Stimulated activated CD4-positive, alpha-beta T cell treated with anti-CD3 and anti-CD28 coated beads, Interleukin-2, amount 100 ng/mL, for 48 hours (primary cell): ENCODE data around the gene TREX2.

Experiments used
- DNase-seq, 2 donors: peaks; one replicate each; pipeline ENCODE4 v3.0.0-alpha.2; 2020

Gene TREX2, protein sequence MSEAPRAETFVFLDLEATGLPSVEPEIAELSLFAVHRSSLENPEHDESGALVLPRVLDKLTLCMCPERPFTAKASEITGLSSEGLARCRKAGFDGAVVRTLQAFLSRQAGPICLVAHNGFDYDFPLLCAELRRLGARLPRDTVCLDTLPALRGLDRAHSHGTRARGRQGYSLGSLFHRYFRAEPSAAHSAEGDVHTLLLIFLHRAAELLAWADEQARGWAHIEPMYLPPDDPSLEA

DNA sequence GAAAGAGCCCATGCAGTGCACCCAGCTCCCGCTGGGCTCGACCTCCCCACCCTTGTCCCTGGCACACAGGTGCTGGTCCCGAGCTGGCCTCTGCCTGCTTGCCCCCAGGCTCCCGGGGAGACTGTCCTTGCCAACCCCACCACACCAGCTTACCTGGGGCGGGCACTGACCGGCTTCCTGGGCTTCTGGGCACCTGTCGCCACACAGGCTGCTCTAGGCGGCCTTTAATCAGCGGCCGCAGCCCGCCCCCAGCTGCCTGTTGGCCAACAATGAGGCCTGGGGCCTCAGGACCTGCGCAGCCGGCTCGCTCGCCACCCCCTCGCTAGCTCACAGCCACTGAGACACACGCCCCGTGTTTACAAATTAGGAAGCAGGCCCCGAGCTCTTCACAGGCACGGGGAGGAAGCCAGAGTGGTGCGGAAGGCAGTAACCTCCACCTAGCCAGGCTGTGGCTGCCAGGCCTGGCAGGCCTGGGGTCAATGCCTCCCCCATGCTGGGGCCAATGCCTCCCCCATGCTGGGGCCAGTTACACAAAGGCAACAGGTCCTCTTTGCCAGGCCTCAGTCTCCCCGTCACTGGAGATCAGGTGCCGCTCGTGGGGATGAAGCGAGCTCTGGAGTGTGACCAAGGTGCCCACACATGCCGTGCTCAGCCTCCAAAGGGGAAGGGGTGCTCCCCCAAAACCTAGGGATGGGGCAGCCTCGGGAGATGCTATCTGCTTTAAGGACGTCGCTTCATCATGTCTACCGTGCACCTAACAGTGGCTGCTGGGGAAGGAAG, at the start of gene TREX2:
Gene TREX2 (minus strand): TSS at position 201 of the 780 bp plus-strand sequence. CDS start 626 bp downstream, outside the sequence.
- DNase-seq: no peak

DNA sequence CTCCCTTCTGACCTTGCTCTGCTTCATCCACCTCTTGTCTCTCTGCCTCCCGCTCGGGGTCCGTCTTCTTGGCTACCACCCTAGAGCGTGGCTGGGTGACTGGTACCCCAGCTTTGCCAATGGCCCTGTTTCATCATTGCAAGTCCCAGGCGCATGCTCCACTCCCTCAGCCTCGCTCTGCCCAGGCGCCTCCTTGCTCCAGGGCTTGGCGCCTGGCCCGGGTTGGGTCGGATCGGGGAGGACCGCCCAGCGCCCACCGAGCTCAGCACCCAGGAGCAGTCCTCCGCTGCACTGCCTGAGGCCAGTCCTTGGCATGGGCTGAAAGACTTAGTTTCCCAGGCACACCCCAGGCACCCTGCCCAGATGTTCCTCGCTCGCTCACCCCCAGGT, 49.5 kb upstream of the TREX2 start:
- DNase-seq: no peak

DNA sequence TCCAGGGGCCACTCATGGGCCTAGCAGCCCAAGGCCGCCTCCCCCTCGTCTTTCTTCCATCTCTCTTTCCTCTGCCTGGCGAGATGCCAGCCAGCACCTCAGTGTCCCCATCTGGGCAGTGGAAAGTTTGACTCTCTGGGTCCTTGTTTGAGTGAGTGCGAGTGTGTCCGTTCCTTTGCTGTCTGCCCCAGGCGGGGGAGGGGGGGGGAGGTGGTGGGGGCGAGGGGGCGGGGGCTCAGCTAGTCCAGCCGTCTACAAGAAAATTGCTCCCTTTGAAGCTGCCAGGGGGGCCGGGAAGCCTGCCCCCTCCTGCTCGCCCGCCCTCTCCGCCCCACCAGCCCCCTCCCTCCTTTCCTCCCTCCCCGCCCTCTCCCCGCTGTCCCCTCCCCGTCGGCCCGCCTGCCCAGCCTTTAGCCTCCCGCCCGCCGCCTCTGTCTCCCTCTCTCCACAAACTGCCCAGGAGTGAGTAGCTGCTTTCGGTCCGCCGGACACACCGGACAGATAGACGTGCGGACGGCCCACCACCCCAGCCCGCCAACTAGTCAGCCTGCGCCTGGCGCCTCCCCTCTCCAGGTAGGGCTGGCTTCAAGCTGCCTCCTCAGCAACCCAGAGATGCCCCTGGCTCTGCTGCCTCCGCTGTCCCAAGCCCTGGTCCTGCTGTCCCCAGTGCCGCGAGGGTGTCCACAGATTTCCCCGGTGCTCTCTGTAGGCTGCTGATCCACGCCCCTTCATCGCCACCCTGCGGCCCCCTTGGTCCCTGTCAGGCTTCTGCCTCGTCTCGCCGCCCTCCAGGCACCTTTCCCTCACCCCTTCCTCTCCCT, 48.9 kb upstream of the TREX2 start, which contains the start of gene BGN:
Gene BGN (plus strand): TSS at position 440 of the 821 bp plus-strand sequence. CDS start 9,652 bp downstream, outside the sequence.
- DNase-seq: no peak

DNA sequence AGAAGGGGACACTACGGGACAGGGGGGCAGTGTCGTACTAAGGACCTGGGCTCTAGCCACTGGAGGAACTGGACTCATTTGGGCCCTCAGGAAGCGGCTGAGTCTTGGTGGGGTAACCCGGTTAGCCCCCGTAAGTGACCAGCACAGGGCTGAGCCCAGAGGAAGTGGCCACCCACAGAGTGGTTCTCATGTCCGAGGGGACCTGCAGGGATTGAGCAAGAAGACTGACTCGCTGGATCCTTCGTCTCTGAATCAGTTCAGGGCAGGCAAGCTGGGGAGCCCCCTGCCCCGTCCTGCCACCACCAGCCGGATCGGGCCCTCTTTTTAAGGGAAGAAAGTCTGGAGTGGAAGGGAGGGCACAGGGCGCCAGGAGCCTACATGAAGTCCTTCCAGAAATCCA, 48.2 kb upstream of the TREX2 start:
- DNase-seq: no peak

DNA sequence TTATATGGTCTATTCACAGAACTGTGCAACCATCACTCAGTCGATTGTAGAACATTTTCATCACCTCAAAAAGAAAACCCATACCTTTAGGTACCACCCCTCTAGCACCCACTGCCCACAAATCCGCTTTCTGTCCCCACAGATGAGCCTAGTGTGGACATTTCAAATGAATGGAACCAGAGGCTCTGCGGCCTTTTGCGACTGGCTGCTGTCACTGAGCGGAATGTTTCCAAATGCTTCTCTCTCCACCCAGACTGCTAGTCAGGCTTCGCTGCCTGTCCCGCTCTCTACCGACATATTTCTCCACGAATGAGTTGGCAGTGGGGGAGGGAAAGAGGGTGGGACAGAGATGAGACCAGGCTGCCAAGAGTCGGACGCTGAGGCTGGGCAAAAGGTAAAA, 47.2 kb upstream of the TREX2 start:
- no peak for DNase-seq

- no peak for DNase-seq
Measured at GRCh38 chrX:153492543-153492942, 46.7 kb upstream of the TREX2 start.

- DNase-seq: no peak
Measured at GRCh38 chrX:153491918-153492317, 46.1 kb upstream of the TREX2 start.

DNA sequence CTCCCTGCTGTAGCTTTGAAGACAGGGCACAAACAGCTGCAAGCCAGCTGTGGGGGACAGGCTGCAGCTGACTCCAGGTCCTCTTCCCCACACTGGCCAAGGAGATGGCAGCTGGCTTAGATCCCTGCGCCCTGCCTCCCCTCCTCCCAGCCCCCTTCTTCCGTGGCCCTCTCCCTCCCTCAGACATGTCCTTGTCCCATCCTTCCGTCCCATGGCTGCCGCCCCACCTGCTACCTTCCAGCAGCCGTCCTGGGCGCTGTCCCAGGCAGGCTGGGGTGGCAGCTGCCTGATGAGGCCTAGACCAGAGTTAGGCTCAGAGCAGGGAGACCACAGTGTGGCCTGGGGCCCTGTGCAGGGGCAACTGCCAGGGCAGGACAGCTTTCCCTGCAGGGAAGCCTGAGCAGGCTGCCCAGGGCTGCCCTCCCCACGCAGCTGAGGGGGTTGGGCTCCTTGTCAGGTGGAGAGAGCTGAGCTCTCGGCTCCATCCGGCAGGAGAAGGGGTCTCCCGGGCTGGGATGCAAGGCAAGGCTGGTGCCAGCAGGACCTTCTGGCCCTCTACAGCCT, 45.6 kb upstream of the TREX2 start:
- DNase-seq: no peak

- no peak for DNase-seq
Measured at GRCh38 chrX:153490217-153490930, 44.5 kb upstream of the TREX2 start.

GRCh38 chrX:153488231-153488914, 42.5 kb upstream of the TREX2 start:
- no peak for DNase-seq

DNA sequence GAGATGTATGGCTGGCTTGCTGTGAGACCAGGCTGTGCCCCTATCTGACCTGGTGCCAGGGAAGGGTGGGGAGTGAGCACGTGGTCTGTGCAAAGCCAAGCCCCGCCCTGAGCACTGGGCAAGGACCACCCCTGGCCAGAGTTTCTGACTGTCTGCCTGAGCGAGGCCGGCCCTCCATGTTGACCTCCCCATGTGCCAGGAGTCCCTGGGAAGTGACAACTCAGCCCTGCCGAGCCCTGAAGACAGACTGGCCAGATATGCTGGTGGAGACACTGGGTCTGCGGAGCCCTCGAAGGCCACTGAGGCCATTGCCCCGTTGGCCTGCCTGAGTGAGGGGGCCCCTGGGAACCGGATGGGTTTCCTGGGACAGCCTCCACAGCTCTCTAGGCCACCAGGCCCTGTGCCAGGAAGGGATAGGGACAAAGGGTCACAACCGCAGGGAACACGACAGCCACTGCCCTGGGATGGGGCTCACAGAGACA, 41.8 kb upstream of the TREX2 start:
- DNase-seq: no peak

- DNase-seq: no peak
Measured at GRCh38 chrX:153486171-153486570, 40.3 kb upstream of the TREX2 start.

DNA sequence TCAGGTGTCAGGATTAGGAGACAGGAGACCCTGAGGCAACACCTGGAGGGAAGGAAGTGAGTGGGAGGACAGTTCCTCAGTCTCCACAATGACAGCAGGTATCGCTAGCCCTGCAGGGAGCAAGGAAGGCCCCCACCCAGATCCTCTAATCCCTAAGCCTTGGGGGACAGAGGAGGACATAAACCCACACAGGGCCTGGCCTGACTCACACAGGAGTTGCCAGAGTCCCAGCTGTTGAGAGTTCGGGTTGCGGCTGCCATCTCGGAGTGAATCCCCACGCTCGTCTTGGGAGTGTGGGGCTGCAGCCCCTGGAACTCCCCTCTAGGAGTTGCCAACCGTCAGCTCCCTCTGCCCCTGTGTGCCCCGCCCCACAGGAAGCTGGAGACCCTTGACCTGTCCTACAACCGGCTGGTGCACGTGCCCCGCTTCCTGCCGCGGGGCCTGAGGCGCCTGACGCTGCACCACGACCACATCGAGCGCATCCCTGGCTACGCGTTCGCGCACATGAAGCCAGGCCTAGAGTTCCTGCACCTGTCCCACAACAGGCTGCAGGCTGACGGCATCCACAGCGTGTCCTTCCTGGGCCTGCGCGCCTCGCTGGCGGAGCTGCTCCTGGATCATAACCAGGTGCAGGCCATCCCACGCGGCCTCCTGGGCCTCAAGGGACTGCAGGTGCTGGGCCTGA, 39.7 kb upstream of the TREX2 start:
- no peak for DNase-seq

GRCh38 chrX:153482376-153483015, 36.6 kb upstream of the TREX2 start:
- no peak for DNase-seq

DNA sequence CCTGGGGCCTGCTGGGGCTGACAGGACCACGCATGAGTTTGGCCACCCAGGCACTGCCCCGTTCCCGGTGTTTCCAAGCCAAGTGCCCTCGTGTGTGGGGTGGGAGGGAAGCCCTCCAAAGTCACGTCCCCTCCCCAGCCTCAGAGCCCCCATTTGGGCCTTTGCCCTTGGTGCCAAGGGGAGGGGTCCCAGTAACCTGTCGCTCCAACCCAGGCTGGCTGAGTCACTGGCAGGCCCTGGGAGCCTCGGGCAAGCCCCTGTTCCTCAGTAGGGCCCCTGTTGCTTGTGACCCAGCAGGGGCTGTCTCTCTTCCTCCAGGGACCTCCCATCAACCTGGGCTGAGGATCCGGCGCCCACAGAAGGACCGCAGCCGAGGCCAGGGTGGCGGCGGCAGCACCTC, 35.2 kb upstream of the TREX2 start:
- no peak for DNase-seq

DNA sequence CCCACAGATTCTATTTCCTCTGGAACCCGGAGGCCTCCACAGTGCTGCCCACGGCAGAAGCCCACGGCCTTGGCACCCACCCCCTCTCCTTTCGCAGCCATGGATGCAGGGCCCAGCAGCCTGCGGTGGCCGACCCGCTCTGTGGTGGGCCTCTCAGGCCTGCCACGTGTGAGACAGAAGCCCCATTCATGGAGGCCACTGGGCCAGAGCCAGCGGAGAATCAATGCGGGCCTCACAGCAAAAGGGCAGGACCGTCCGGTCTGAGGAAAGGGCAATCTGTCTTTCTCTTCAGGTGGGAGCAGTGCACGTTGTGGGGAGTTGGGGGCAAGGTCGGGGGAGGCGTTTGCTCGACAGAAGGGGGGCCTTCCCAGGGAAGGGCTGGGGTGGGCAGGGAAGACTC, 32.9 kb upstream of the TREX2 start:
- no peak for DNase-seq

DNA sequence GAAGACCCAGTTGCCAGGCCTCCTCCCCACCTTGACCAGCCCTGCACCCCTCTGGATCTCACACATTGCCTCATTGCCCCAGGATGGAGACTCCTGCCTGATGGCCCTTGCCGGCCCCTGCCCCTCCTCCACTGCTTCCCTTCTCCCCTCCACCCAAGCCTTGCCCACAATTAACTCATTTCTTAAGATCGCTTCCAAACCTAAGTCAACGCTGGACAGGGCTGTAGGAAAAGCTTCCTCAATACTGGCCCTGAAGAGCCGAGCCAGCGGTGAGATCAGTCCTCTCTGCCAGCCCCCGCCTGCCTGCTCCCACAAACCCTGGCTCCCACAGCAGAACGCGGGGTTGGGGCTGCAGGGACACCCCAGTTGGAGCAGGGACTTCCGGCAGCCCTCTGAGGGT, 32.0 kb upstream of the TREX2 start:
- DNase-seq: no peak

DNA sequence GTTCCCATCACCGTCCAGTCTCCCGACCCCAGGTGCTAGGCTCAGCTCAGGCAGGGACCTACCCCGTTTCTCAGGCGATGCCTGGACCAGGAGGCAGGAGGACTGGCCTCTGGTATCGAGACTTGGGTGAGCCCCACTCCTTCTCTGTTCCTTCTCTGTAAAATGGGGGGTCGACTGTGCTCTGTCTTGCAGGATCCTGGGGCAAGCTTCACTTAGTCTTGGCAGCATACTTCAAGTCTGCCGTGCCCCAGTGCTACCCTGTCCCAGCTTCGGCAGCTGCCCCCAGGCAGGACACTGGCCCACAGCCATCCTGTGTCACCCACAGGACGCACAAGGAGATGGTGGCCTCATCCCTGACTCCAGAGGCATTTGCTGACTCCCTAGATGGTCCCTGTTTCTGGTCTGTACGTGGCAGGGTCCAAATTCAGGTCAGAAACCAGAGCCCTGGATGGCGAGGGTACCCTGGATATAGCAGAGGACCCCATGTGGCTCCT, 31.6 kb upstream of the TREX2 start:
- DNase-seq: no peak

GRCh38 chrX:153476666-153477363, 31.0 kb upstream of the TREX2 start:
- DNase-seq: no peak
